ENCODE measurements around the gene RRAGD.

DNA sequence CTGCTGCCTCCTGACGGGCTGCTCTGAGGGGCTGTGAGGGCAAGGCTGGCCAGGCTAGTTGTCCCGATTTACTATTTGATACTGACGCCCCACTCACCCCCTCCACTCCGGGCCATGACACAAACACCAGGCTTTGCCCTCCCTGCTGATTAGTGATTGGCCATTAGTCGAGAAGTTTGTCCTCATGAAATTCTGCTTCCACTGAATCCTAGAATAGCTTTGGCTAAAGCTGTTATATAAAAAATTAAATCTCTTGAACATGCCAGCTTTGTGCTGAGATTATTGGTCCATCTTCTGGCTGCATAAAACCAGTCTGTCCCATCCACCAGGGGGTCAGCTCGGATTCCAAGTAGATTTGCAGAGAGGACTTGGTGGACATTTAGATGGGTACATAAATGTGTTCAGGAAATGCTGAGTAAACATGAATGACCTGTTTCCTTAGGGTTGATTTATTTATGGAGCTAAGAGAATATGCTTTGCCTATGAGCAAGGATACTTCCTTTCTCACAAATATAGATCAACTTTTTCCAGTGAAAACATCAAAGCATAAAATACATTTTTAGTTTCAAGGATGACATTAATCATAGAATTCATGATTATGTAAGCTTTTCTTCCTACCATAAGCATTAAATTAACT lies 96.7 kb downstream of the RRAGD start, which contains the start of gene GABRR2:
- TF ChIP-seq, protein P1, sequence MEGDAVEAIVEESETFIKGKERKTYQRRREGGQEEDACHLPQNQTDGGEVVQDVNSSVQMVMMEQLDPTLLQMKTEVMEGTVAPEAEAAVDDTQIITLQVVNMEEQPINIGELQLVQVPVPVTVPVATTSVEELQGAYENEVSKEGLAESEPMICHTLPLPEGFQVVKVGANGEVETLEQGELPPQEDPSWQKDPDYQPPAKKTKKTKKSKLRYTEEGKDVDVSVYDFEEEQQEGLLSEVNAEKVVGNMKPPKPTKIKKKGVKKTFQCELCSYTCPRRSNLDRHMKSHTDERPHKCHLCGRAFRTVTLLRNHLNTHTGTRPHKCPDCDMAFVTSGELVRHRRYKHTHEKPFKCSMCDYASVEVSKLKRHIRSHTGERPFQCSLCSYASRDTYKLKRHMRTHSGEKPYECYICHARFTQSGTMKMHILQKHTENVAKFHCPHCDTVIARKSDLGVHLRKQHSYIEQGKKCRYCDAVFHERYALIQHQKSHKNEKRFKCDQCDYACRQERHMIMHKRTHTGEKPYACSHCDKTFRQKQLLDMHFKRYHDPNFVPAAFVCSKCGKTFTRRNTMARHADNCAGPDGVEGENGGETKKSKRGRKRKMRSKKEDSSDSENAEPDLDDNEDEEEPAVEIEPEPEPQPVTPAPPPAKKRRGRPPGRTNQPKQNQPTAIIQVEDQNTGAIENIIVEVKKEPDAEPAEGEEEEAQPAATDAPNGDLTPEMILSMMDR (conservative IDR thresholded peaks at IDR 0.05), result no peak
- TF ChIP-seq EZH2 (IDR thresholded peaks at IDR 0.05; ENCODE audit: low read depth), result no peak

All from PC-9 (cell line).